Measurements from ENCODE around the gene SEL1L.
"Not testable (repeated sequence)": the region's sequence is repeated elsewhere in the genome, so short reads cannot be mapped to it uniquely, and the experiment has no call there.

Gene SEL1L

GRCh38 chr14:81533536-81534343 is at the start of gene SEL1L:
TSS of gene SEL1L (minus strand) at chr14:81533853. CDS start at chr14:81533744, 109 bp downstream.
- in situ Hi-C loops (cut with MboI; ENCODE audit: low sequenced_read_pairs) = no loop called here

- in situ Hi-C loops (cut with MboI; ENCODE audit: low sequenced_read_pairs) = no loop called here
Measured at GRCh38 chr14:81582420-81582819, 48.8 kb upstream of the SEL1L start.

GRCh38 chr14:81579115-81579514 is 45.5 kb upstream of the SEL1L start:
- in situ Hi-C loops (cut with MboI; ENCODE audit: low sequenced_read_pairs) = no loop called here

GRCh38 chr14:81571437-81571836 is 37.8 kb upstream of the SEL1L start:
- in situ Hi-C loops (cut with MboI; ENCODE audit: low sequenced_read_pairs) = no loop called here

DNA sequence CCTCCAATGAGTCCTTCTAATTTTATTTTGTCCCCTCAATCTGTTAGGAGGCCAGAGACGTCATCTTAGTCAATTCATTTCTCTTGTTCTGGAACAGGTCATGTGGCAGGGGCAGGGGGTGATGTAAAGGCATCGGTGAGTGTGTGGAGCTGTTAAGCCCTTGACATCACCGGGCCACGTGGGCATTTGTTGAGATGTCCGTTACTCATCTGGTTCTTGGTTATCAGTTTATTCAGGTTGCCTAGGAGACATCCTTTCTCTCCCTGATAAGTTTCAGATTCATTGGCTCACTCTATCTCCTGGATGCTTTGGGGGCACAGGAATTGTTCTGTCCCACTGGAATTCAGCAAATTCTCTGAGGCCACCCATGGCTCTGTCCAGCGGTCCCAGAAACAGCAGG is 33.6 kb upstream of the SEL1L start:
- in situ Hi-C loops (cut with MboI; ENCODE audit: low sequenced_read_pairs) = no loop called here

DNA sequence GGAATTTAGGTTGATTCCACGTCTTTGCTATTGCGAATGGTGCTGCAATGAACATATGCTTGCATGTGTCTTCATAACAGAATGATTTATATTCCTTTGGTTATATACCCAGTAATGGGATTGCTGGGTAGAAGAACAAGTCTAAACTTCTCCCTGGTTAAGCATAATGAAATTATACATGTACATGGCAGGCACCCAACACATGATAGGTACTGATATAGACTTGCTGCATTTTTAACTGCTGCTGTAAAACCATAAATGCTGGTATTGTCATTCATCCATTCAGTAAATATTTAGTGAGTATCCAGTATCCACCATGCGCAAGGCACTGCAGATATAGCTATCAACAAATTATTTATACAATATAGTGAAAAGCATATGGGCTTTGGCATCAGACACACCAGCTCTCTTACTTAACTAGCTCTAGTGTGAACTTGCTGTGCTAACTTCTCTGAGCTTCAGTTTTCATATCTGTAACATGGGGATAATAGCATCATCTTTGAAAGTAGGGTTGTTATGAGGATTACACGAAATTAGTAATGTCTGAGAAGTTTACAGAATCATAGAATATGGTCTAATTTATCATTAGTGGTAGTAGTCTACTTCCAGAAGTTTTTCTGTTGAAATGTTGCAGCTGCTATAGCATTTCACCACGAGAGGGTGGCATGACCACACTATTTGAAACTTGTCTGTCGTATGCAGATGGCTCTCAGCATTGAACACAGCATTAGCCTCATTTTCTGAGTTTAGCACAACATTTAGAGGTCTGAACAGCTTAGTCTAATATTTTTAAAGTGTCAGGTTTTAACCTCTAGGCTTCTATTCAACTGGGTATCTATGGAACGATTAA is 32.0 kb upstream of the SEL1L start:
- in situ Hi-C loops (cut with MboI; ENCODE audit: low sequenced_read_pairs) = no loop called here

- in situ Hi-C loops (cut with MboI; ENCODE audit: low sequenced_read_pairs) = no loop called here
Measured at GRCh38 chr14:81562818-81563217, 29.2 kb upstream of the SEL1L start.

- in situ Hi-C loops (cut with MboI; ENCODE audit: low sequenced_read_pairs) = no loop called here
Measured at GRCh38 chr14:81561084-81561775, 27.6 kb upstream of the SEL1L start.

DNA sequence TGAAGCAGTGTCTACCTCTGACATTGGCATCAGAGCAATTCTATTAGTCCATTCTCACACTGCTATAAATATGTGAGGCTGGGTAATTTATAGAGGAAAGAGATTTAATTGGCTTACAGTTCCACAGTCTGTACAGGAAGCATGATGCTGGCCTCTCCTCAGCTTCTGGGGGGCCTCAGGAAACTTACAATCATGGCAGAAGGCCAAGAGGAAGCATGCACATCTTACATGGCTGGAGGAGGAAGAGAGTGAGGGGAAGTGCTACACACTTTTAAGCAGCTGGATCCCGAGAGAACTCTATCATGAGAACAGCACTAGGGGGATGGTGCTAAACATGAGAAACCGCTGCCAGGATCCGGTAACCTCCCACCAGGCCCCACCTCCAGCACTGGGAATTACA is 25.7 kb upstream of the SEL1L start:
- in situ Hi-C loops (cut with MboI; ENCODE audit: low sequenced_read_pairs) = no loop called here

- in situ Hi-C loops (cut with MboI; ENCODE audit: low sequenced_read_pairs) = no loop called here
Measured at GRCh38 chr14:81557146-81557545, 23.5 kb upstream of the SEL1L start.

- in situ Hi-C loops (cut with MboI; ENCODE audit: low sequenced_read_pairs) = no loop called here
Measured at GRCh38 chr14:81555684-81556083, 22.0 kb upstream of the SEL1L start.

DNA sequence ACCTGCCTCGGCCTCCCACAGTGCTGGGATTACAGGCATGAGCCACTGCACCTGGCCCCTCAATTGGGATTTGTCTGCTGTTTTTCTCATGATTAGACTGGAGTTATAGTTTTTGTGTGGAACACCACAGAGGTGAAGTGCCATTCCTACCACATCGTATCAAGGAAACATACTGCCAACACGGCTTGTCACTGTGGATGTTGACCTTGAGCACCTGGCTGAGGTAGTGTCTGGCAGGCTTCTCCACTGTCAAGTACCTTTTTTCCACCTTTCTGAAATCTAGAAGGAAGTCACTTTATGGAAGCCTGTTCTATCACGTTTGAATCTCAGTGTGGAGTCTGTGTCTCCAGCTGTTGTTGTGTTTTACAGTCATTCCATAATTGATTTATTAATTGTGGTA is 21.4 kb upstream of the SEL1L start:
- in situ Hi-C loops (cut with MboI; ENCODE audit: low sequenced_read_pairs) = no loop called here

DNA sequence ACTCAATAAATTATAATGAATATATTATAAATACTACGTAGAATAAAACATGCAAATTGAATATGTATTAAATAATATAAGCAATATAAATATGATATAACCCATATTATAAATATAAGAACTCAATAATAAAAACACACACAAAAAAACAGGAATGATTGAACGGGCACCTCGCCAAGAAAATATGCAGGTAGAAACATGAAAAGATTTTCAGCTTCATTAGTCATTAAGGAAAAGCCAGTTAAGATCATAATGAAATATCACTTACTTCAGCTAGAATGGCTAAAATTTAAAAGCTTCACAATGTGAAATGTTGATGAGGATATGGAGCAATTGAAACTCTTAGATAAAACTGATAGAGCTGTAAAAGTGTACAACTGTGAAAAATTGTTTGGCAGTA is 17.8 kb upstream of the SEL1L start:
- in situ Hi-C loops (cut with MboI; ENCODE audit: low sequenced_read_pairs) = no loop called here

DNA sequence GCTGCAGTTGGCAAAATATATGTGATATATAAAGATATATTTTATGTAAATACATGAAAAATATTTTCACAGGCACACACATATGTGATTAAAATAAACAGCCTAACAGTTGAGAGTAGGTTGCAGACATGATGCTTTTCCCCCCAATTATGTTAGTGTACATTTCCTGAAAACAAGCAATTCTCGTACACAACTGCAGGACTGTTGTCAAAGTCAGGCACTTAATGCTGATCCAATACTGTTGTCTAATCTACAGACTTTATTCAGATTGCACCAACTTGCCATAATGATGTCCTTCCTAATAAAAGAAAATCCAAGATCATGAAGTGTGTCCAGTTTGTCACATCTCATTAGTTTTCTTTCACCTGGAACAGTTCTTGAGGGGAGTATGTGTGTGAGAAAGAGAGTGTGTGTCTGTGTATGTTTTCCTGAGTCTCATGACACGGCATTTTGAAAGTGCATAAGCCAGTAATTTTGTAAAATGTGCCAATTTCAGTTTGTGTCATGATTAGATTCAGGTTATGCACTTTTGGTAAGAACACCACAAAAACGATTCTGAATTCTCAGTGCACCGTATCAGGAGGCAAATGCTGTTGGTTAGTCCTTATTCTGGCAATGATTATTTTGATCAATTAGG is 16.5 kb upstream of the SEL1L start:
- in situ Hi-C loops (cut with MboI; ENCODE audit: low sequenced_read_pairs) = no loop called here

DNA sequence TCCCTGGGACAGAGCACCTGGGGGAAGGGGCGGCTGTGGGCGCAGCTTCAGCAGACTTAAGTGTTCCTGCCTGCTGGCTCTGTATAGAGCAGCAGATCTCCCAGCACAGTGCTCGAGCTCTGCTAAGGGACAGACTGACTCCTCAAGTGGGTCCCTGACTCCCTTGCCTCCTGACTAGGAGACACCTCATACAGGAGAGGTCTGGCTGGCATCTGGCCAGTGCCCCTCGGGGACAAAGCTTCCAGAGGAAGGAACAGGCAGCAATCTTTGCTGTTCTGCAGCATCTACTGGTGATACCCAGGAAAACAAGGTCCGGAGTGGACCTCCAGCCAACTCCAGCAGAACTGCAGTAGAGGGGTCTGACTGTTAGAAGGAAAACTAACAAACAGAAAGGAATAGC is 7.6 kb upstream of the SEL1L start:
- in situ Hi-C loops (cut with MboI; ENCODE audit: low sequenced_read_pairs) = not testable (repeated sequence)

GRCh38 chr14:81537193-81537592 is 3.5 kb upstream of the SEL1L start:
- in situ Hi-C loops (cut with MboI; ENCODE audit: low sequenced_read_pairs) = no loop called here

- in situ Hi-C loops (cut with MboI; ENCODE audit: low sequenced_read_pairs) = no loop called here
Measured at GRCh38 chr14:81536241-81536771, 2.7 kb upstream of the SEL1L start.

- in situ Hi-C loops (cut with MboI; ENCODE audit: low sequenced_read_pairs) = no loop called here
Measured at GRCh38 chr14:81535396-81536164, 1.9 kb upstream of the SEL1L start.

GRCh38 chr14:81534510-81535074 is 939 bp upstream of the SEL1L start:
- in situ Hi-C loops (cut with MboI; ENCODE audit: low sequenced_read_pairs) = no loop called here

DNA sequence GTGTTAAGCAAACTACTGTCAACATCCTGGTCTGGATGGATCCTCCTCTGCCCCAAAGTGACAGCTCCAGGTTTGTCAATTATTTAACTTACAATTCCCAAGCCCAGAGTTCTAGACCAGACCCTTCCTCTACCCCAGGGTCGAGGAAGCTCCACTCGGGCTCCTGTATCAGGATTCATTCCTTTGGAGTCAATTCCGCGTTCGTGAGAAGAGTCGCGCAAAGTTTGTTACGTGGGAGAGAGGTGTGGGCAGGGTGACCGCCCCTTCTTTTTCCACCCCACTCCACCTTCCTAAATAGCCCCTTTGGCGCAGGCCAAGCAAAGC is 479 bp downstream of the SEL1L start:
- in situ Hi-C loops (cut with MboI; ENCODE audit: low sequenced_read_pairs) = no loop called here
